T-helper 1 cell (primary cell): ENCODE results near the gene SORCS2.
"Not testable (repeated sequence)": the region's sequence is repeated elsewhere in the genome, so short reads cannot be mapped to it uniquely, and the experiment has no call there.

Source experiments
- DNase-seq, 5 donors: peaks; one replicate each; pipeline ENCODE4 v3.0.0-alpha.2; 2012 to 2020

Gene SORCS2

GRCh38 chr4:7201420-7202305, 9.3 kb downstream of the SORCS2 start:
- no peak for DNase-seq

- no peak for DNase-seq
Observed at GRCh38 chr4:7202411-7202810, 10.1 kb downstream of the SORCS2 start.

- no peak for DNase-seq
Observed at GRCh38 chr4:7204656-7205387, 12.5 kb downstream of the SORCS2 start.

- DNase-seq = no peak
Observed at GRCh38 chr4:7206385-7206784, 14.0 kb downstream of the SORCS2 start.

- no peak for DNase-seq
Observed at GRCh38 chr4:7206911-7207567, 14.7 kb downstream of the SORCS2 start.

- no peak for DNase-seq
Observed at GRCh38 chr4:7207628-7208231, 15.4 kb downstream of the SORCS2 start.

- DNase-seq = no peak
Observed at GRCh38 chr4:7208509-7209451, 16.4 kb downstream of the SORCS2 start.

- no peak for DNase-seq
Observed at GRCh38 chr4:7209699-7210098, 17.4 kb downstream of the SORCS2 start.

GRCh38 chr4:7210824-7211223, 18.5 kb downstream of the SORCS2 start:
- DNase-seq = no peak

GRCh38 chr4:7212101-7212674, 19.9 kb downstream of the SORCS2 start:
- no peak for DNase-seq

- DNase-seq = no peak
Observed at GRCh38 chr4:7212921-7213320, 20.6 kb downstream of the SORCS2 start.

- no peak for DNase-seq
Observed at GRCh38 chr4:7213807-7214206, 21.5 kb downstream of the SORCS2 start.

GRCh38 chr4:7214359-7214758, 22.0 kb downstream of the SORCS2 start:
- DNase-seq = no peak

- DNase-seq = not testable (repeated sequence)
Observed at GRCh38 chr4:7215187-7215586, 22.8 kb downstream of the SORCS2 start.

- no peak for DNase-seq
Observed at GRCh38 chr4:7217039-7217438, 24.7 kb downstream of the SORCS2 start.

- no peak for DNase-seq
Observed at GRCh38 chr4:7217474-7218321, 25.4 kb downstream of the SORCS2 start.

- DNase-seq = no peak
Observed at GRCh38 chr4:7218686-7219085, 26.3 kb downstream of the SORCS2 start.

GRCh38 chr4:7222521-7222920, 30.2 kb downstream of the SORCS2 start:
- DNase-seq = no peak

- DNase-seq = no peak
Observed at GRCh38 chr4:7223541-7223940, 31.2 kb downstream of the SORCS2 start.

GRCh38 chr4:7224001-7224400, 31.7 kb downstream of the SORCS2 start:
- DNase-seq = no peak
